ELF-1 (cell line): ENCODE data around the gene SNX9.
"Not testable (repeated sequence)": the region's sequence is repeated elsewhere in the genome, so short reads cannot be mapped to it uniquely, and the experiment has no call there.

ENCODE experiments used
- DNase-seq: peaks from one replicate; pipeline ENCODE4 v3.0.0-alpha.2; 2016; ENCODE audit warnings: low read depth, low spot score

SNX9 gene

DNA sequence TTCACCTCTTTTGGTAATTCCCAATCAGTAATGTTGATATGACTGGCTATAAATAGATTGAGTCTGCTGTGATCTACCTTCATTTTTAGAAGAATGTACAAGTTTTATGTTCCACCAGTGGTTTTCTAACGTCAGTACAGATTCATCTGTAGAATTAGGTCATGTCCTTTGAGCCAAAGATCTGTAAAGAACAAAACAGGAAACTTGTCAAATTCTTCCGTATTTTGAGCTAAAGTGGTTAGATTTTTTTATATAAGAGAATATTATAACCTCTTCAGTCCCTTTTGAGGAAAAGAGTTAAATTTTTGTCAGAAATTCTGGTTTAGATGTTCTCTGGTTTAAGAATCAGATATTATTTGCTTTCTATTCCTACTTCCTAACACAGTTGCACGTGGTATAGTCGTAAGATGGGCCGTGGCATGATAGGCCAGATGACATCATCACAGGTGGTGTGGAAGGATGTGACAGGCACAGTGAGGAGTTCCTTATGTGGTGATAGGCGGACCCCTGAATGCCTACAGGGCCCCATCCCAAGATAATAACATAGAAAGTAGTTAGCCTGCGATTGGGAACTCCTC lies 62.3 kb downstream of the SNX9 start:
- DNase-seq: no peak

GRCh38 chr6:157885876-157886275 lies 62.8 kb downstream of the SNX9 start:
- no peak for DNase-seq

DNA sequence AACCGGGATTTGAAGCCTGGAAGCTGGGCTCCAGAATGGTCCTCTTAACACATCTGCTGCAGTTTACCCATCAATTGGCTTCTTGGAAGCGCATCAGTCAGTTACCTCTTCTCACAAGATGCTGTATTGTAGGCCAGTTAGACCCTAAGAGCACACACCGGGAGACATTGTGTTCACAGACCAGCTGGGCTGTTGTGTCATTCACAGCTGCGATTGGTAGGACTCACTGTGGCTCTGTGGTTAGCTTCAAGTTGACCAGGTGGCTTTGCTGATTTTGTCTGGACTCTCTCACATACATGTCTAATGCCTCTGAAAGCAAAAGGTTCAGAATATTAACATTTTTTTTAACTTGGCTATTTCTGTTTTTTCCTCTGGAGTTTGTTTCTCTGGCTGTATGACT lies 64.8 kb downstream of the SNX9 start:
- DNase-seq: no peak

DNA sequence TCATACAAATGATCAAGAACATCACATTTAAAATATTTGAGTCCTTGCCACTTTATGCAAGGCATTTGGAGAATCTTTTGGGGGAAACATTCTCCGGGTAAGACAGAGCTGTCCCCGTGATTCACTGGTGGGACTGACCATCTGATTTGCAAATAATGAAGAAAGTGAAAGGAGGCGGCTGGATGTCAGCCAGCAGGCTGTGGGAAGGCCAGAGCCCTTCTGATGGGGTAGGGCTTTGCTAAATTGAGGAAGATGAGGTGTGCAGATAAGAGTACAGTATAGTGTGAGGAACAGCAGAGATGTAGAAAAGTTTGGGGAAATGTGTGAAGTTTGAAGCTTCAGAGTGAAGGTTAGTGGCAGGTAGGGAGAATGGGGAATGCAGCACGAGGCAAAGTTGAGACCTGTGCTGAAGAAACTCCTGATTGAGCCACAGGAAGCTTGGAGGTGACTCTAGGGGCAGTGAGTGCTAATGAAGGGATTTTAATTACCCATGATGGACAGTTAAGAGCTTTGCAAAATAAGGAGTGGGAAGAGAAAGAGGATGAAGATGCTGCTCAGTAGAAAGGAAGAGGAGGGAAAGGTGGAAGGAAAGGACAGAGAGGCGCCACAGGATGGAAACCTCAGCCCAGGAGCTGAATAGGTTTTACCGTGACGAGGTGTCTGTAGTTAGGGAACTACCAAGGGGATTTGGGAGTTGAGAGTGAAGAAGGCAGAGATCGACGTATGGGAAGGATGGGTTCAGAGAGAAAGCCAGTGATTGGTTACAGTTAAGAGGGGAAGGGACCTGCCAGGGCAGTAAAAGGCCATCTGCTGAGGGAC lies 68.7 kb downstream of the SNX9 start:
- no peak for DNase-seq

GRCh38 chr6:157892363-157892877 lies 69.4 kb downstream of the SNX9 start:
- peak; percentile 44 for DNase-seq

GRCh38 chr6:157893238-157893637 lies 70.2 kb downstream of the SNX9 start:
- no peak for DNase-seq

DNA sequence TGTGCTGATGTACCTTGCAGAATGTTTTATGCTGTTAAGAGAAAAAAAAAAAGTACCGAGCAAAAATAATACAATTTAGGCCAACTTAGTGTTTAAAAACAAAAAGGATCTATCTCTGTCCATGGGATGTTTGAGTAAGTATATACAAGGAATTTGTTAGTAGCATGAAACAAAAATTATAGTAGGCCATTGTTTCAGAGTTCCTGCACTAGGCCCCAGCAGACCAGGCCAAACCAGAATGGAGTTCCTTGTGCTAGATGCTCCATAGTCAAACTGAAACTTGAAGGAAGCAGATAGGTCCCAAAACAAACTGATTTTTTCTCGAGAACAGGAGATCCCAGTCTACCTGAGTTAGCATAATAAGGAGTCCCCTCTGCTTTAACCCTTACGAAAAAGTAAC lies 72.5 kb downstream of the SNX9 start:
- DNase-seq: no peak

DNA sequence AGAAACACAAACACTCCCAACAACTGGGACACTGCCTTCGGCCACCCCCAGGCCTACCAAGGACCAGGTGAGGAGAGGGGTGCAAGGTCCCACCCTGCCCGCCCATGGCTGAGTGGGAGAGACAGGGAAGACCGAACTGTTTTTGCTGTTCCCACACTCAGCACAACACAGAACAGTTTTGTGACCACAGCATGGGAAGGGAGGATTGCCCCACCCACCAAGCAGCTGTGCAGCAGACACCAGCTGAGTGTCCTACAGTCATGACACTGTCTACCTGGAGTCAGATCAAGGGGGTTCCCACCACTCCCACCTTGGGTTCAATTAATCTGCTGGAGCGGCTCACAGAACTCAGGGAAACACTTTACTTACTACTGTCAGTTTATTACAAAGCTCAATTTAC lies 73.9 kb downstream of the SNX9 start:
- no peak for DNase-seq

DNA sequence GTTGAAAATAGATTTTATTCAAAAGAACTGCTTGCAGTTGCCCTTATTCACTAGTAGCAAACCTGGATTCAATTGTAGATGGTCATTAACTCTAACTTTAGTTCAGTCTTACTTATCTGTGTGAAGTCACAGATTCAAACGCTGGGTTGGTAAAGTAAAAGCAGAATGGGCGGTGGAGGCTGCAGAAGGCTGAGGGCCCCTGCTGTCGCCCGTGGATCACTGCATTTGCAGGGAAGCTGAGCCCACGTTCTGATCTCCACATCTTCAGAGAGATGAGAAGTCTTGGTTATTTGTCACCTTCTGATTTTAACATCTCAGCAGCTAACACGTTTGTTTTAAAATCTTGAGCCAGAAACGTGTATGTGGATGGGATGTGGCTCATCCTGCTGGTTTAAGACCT lies 75.1 kb downstream of the SNX9 start:
- no peak for DNase-seq

- no peak for DNase-seq
These were observed 75.6 kb downstream of the SNX9 start for GRCh38 chr6:157898640-157899039.

- not testable (repeated sequence) for DNase-seq
These were observed 77.2 kb downstream of the SNX9 start for GRCh38 chr6:157900262-157900661.

GRCh38 chr6:157900751-157901150 lies 77.7 kb downstream of the SNX9 start:
- DNase-seq: not testable (repeated sequence)

- DNase-seq: peak; percentile 48
These were observed 82.0 kb downstream of the SNX9 start for GRCh38 chr6:157904999-157905398.

DNA sequence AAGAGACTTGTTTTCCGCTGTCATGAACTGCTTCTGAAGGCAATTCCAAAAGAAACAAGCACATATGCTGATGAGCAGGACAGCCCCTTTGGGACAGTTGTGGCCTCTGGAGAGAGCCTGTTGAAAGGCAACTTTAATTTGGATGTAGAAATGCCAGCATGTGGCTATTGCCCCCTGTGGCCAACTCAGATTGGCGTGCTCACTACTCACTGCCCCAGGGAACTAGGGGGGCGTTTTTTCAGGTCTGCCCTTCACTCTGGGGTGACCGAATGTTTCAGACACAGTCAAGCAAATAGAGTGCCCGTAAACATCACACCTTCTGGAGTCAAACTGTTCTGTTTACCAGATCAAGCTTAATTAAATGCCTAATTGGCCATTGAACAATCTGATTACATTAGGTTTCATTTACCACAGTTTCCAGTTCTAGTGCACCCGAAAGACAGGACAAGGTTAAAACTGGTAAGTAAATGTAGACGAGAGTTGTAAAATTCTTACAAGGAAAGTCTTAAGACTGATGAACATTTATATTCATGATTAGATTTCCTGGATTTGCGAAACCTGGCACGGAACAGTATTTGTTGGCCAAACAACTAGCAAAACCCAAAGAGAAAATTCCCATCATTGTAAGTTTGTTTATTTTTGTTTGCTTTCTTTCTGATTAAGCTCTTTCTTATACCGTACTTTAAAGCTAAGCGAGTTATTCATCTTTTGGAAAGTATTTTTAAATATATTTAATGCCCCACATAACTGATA lies 82.7 kb downstream of the SNX9 start:
- peak; percentile 70 for DNase-seq

- no peak for DNase-seq
These were observed 83.6 kb downstream of the SNX9 start for GRCh38 chr6:157906537-157907061.

DNA sequence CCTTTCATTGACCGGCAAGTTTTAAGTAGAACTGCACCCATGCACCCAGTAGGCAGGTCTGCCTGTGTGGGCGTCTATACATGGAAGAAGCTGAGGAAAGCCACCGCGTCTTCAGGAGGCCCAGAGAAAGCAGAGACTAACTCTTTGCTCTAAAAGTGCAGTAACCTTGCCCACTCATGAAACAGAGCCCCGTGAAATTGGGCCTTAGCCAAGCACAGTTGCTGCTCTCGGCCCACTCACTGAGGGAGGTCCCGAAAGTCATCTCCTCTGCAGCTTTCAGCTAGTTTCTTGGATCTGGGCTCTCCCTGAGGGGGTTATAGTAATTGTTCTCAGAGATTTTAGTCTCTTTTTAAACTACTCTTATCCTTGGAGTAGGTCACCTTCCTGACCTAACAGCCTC lies 84.6 kb downstream of the SNX9 start:
- DNase-seq: no peak

GRCh38 chr6:157908369-157909281 lies 85.6 kb downstream of the SNX9 start:
- DNase-seq: no peak

- no peak for DNase-seq
These were observed 86.2 kb downstream of the SNX9 start for GRCh38 chr6:157909282-157909664.

DNA sequence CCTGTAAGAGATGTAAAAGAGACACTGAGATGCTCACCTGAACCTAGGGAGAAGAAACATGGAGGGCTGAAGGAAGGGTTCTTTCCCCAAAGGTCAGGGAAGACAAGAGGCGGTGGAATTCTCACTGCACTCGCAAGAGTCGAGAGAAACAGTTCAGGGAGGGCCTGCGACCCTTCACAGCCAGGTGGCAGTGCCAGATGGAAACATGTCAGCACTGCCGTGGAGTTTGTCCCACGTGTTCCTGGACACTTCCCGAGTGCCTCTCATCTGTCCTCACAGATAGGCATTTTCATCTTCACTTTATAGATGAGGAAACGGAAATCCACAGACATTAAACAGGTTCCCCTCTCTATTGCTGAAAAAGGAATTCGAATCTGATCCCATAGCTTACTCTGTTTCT lies 88.2 kb downstream of the SNX9 start:
- DNase-seq: no peak

GRCh38 chr6:157911786-157912185 lies 88.7 kb downstream of the SNX9 start:
- DNase-seq: no peak

DNA sequence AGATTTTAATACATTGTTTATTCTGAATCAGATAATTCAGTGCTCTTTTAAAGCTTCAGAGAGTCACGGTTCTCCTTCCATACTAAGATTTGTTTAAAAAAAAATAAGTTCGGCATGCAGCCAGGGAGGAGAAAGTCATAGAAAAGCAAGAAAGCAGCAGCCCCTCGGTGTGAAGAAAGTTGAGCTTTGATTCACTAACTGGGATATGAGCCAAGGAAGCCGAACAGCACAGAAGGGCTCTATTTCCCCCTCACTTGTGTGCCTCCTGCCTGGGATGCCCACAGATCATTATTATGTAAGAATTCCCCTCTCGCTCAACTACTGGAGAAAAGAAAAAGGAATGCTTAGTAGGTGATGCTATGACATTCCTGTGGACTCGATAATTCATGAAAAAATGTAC lies 89.3 kb downstream of the SNX9 start:
- DNase-seq: no peak
